CD4-positive, alpha-beta memory T cell (primary cell): ENCODE results near the gene OBSCN. TPM values are rescaled to one million over a fixed set of nuclear protein-coding genes. Genes with fewer than 3 reads are reported as not detected.

Experiments
- CTCF ChIA-PET: fragments of 350-600 bp; sonication (Branson Sonifier 250); formaldehyde crosslinking; loops from one replicate; lab custom pipeline; 2021; ENCODE audit warnings: inconsistent platforms; ENCODE audit not compliant: partially characterized antibody; lab: Charles Lee
- POLR2A ChIA-PET: fragments of 350-600 bp; sonication (Branson Sonifier 250); formaldehyde crosslinking; loops from one replicate; lab custom pipeline; 2021; ENCODE audit not compliant: partially characterized antibody; lab: Charles Lee
- DNase-seq, 5 donors: peaks; one replicate each; pipeline versions ENCODE4 v3.0.0 to v3.0.0-alpha.2; 2020 to 2022; ENCODE audit warnings: mixed read lengths in 1 of 5
- H3K27ac ChIP-seq: one replicate; pipeline ENCODE4 v1.7.0; 2013; ENCODE audit warnings: low read depth, low read length
- H3K27me3 ChIP-seq: 2 replicates; pipeline ENCODE4 v1.7.0; 2013; ENCODE audit warnings: mild to moderate bottlenecking, low read length, moderate library complexity; ENCODE audit not compliant: insufficient read depth
- H3K36me3 ChIP-seq: 2 replicates; pipeline ENCODE4 v1.7.0; 2013; ENCODE audit warnings: mild to moderate bottlenecking, low read length, moderate library complexity; ENCODE audit not compliant: insufficient read depth
- H3K4me1 ChIP-seq: 2 replicates; pipeline ENCODE4 v1.7.0; 2013; ENCODE audit warnings: mild to moderate bottlenecking, low read length, moderate library complexity; ENCODE audit not compliant: insufficient read depth
- H3K4me3 ChIP-seq, 2 donors: one replicate each; pipeline ENCODE4 v1.7.0; 2013; ENCODE audit warnings: low read length in 2 of 2, mild to moderate bottlenecking in 1 of 2
- H3K9me3 ChIP-seq, 2 donors: one replicate each; pipeline ENCODE4 v1.7.0; 2013; ENCODE audit warnings: low read length in 2 of 2, control low read depth in 1 of 2; ENCODE audit not compliant: control insufficient read depth in 1 of 2
- H3K27ac Mint-ChIP-seq, 7 donors: one replicate each; pipeline ENCODE4 v1.8.0; 2020 to 2021; ENCODE audit warnings: mixed read lengths in 7 of 7, mild to moderate bottlenecking in 6 of 7, inconsistent platforms in 3 of 7, moderate library complexity in 3 of 7
- H3K27me3 Mint-ChIP-seq, 2 donors: one replicate each; pipeline ENCODE4 v1.8.0; 2020 to 2021; ENCODE audit warnings: mixed read lengths in 2 of 2
- H3K36me3 Mint-ChIP-seq, 2 donors: one replicate each; pipeline ENCODE4 v1.8.0; 2020 to 2021; ENCODE audit warnings: mixed read lengths in 2 of 2, inconsistent platforms in 1 of 2, mild to moderate bottlenecking in 1 of 2
- H3K4me1 Mint-ChIP-seq, 4 donors: one replicate each; pipeline ENCODE4 v1.8.0; 2020 to 2021; ENCODE audit warnings: mixed read lengths in 4 of 4, mild to moderate bottlenecking in 1 of 4
- H3K4me3 Mint-ChIP-seq, 8 donors: one replicate each; pipeline ENCODE4 v1.8.0; 2020 to 2021; ENCODE audit warnings: mixed read lengths in 8 of 8, mild to moderate bottlenecking in 7 of 8, moderate library complexity in 6 of 8, inconsistent platforms in 3 of 8
- H3K9me3 Mint-ChIP-seq, 8 donors: one replicate each; pipeline ENCODE4 v1.8.0; 2020 to 2021; ENCODE audit warnings: mixed read lengths in 8 of 8, mild to moderate bottlenecking in 5 of 8, inconsistent platforms in 3 of 8, moderate library complexity in 1 of 8
- intact Hi-C: fragments of 100-400 bp; cut with micrococcal nuclease; formaldehyde crosslinking; loops from one replicate; pipeline ENCODE4 v1.15.1; 2023
- polyA plus RNA-seq, 2 donors: library from polyadenylated mRNA; unstranded; fragments of 300-500 nt; fragmentation: Illumina TruSeq; gene quantifications; one replicate each; pipeline ENCODE4 v1.2.3, GENCODE V29; 2021
- total RNA-seq, 2 experiments: library from RNA; stranded (reverse); gene quantifications; one replicate each; pipeline ENCODE4 v1.2.3, GENCODE V29; 2021

Gene OBSCN
- total and polyA plus RNA-seq, 4 experiments from 2014 or later = 0.19 to 91.4 (median 39.8) TPM

DNA sequence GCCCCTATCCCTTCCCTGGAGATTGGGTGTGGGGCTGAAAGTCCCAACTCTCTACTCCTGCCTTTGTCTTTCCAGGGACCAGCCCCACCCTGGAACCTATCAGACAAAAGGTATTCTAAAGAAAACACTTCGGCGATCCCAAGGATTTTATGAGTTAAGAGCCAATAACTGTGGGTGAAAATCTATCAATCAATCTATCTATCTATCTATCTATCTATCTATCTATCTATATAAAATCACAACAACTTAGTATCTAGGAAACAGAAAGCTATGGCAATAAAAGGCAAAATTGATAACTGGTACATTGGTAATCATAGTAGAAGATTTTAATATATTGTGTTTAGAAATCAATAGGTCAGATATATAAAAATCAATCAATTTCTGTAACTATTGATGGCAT is 175.9 kb downstream of the OBSCN start:
- Mint-ChIP-seq H3K27ac (no peak overlapping the region), H3K4me3 (no peak overlapping the region), H3K9me3 (no peaks in the 10 kb centered on the region), H3K4me1 (peaks cover 2 to 9% (median 4%) of the 10 kb centered on the region in 4 donors), H3K27me3 (peaks cover 2 to 5% of the 10 kb centered on the region in 2 donors), H3K36me3 (no peaks in the 10 kb centered on the region)
- POLR2A ChIA-PET = no interaction called here
- Histone ChIP-seq H3K9me3 (no peaks in the 10 kb centered on the region), H3K4me1 (peaks cover 8% of the 10 kb centered on the region), H3K27ac (no peak overlapping the region), H3K4me3 (no peak overlapping the region), H3K36me3 (no peaks in the 10 kb centered on the region), H3K27me3 (no peaks in the 10 kb centered on the region)
- CTCF ChIA-PET = interaction anchor here (1.2 kb wide), 1 partner anchor 9 kb away, joined by 3 read pairs; no protein-coding TSS in a partner anchor
- no peak for DNase-seq
- intact Hi-C loops = no loop called here

DNA sequence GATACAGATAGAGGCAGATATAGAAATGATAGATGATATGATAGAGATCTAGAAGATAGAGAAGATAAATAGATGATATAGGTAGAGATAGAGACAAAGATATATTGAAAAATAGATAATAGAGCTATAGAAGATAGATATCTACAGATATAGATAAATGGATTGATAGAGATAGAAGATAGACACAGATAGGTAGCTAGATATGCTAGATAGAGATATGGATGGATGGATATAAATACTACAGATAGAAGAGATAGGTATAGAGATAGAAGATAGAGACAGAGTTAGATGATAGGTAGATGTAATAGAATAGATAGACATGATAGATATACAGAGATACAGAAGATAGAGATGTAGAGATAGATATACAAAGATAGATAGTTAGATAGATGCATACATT is 177.4 kb downstream of the OBSCN start:
- no peak overlapping the region for H3K4me3 Mint-ChIP-seq
- H3K4me1 Mint-ChIP-seq = no peaks in the 10 kb centered on the region
- CTCF ChIA-PET = no interaction called here

DNA sequence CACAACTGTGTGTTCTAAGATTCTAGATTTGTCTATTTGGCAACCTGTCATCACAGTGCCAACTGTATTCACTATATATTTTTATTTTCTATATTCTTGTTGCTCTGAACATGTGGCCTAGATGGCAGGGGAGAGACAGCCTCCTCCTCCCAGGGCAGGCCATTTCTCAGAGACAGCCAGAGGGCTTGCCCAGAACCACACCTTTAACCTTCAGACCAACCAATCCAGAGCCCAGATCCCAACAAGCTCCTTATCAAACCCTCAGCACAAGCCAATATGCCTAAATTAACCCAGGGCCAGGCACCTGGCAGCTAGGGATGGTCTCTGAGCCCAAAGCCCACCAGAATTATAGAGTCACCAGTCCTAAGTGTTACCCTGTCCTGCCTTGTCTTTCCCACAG is 179.5 kb downstream of the OBSCN start:
- ChIA-PET POLR2A (no interaction called here), CTCF (no interaction called here)
- Histone ChIP-seq H3K27me3 (no peaks in the 10 kb centered on the region), H3K4me3 (no peak overlapping the region), H3K27ac (no peak overlapping the region), H3K36me3 (no peaks in the 10 kb centered on the region), H3K4me1 (no peaks in the 10 kb centered on the region), H3K9me3 (no peaks in the 10 kb centered on the region)
- H3K27me3 Mint-ChIP-seq = no peaks in the 10 kb centered on the region
- H3K4me3 Mint-ChIP-seq = no peak overlapping the region
- intact Hi-C loops = no loop called here
- H3K4me1 Mint-ChIP-seq = no peaks in the 10 kb centered on the region
- no peak for DNase-seq
- no peak overlapping the region for H3K27ac Mint-ChIP-seq
- H3K9me3 Mint-ChIP-seq = no peaks in the 10 kb centered on the region
- peaks cover 0 to 2% of the 10 kb centered on the region in 2 donors for H3K36me3 Mint-ChIP-seq

More for the DNA sequence above, 177.4 kb downstream of the OBSCN start:
- Histone ChIP-seq H3K4me3 (no peak overlapping the region), H3K9me3 (no peaks in the 10 kb centered on the region), H3K27ac (no peak overlapping the region), H3K27me3 (no peaks in the 10 kb centered on the region), H3K36me3 (no peaks in the 10 kb centered on the region), H3K4me1 (no peaks in the 10 kb centered on the region)
- DNase-seq = no peak
- intact Hi-C loops = no loop called here
- H3K9me3 Mint-ChIP-seq = no peaks in the 10 kb centered on the region
- H3K27ac Mint-ChIP-seq = no peak overlapping the region
- POLR2A ChIA-PET = interaction anchor here (1.6 kb wide), 1 partner anchor 21 kb away, joined by 3 read pairs; the partner anchor contains the start of gene TRIM11
- peaks cover 0 to 1% of the 10 kb centered on the region in 2 donors for H3K36me3 Mint-ChIP-seq
- peaks cover 0 to 2% of the 10 kb centered on the region in 2 donors for H3K27me3 Mint-ChIP-seq

- intact Hi-C loops = no loop called here
- Mint-ChIP-seq H3K36me3 (peaks cover 8 to 18% of the 10 kb centered on the region in 2 donors), H3K9me3 (no peaks in the 10 kb centered on the region), H3K4me3 (no peak overlapping the region), H3K27ac (no peak overlapping the region), H3K4me1 (no peaks in the 10 kb centered on the region), H3K27me3 (no peaks in the 10 kb centered on the region)
- Histone ChIP-seq H3K27me3 (no peaks in the 10 kb centered on the region), H3K9me3 (no peaks in the 10 kb centered on the region), H3K4me1 (no peaks in the 10 kb centered on the region), H3K36me3 (peaks cover 14% of the 10 kb centered on the region), H3K4me3 (no peak overlapping the region), H3K27ac (no peak overlapping the region)
- ChIA-PET CTCF (no interaction called here), POLR2A (no interaction called here)
- DNase-seq = no peak
Measured at GRCh38 chr1:228390649-228391048, 182.8 kb downstream of the OBSCN start.

DNA sequence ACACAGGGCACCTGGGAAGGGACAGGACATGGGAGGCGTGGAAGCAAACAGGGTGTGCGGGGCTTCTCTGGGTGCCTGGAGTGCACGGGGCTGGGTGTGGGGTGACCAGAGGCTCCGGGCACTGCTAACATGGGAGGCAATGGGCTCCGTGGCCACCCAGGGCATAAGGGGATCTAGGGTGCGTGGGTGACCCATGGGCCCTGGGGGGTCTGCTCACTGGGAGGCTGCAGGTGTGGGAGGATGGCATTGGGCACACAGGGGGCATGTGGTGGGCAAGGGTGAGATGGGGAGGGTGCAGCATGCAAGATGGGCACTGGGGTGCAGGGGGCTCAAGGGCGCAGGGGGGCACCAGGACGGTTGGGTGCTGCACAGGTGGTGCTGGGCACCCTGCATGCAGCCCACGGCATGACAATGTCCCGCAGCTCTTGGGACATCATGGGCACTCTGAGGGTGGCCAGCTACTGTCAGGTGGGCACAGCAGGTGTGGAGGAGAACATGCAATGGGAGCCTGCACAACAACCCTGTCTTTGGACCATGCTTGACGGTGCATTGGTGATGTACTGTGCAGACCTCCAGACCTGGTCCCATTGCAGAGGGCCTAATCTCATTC is 183.7 kb downstream of the OBSCN start:
- Histone ChIP-seq H3K27ac (no peak overlapping the region), H3K4me1 (no peaks in the 10 kb centered on the region), H3K36me3 (peaks cover 23% of the 10 kb centered on the region), H3K9me3 (no peaks in the 10 kb centered on the region), H3K4me3 (no peak overlapping the region), H3K27me3 (no peaks in the 10 kb centered on the region)
- no peaks in the 10 kb centered on the region for H3K9me3 Mint-ChIP-seq
- intact Hi-C loops = no loop called here
- H3K27ac Mint-ChIP-seq = peak overlapping the region in 1 of 7 donors; percentile 35
- H3K4me3 Mint-ChIP-seq = no peak overlapping the region
- ChIA-PET CTCF (no interaction called here), POLR2A (interaction anchor here (4.6 kb wide), 1 partner anchor 14 kb away, joined by 24 read pairs; the partner anchor contains the start of gene TRIM11)
- H3K27me3 Mint-ChIP-seq = no peaks in the 10 kb centered on the region
- peaks cover 0 to 3% (median under 1%) of the 10 kb centered on the region in 4 donors for H3K4me1 Mint-ChIP-seq
- no peak for DNase-seq
- H3K36me3 Mint-ChIP-seq = peaks cover 17 to 27% of the 10 kb centered on the region in 2 donors

DNA sequence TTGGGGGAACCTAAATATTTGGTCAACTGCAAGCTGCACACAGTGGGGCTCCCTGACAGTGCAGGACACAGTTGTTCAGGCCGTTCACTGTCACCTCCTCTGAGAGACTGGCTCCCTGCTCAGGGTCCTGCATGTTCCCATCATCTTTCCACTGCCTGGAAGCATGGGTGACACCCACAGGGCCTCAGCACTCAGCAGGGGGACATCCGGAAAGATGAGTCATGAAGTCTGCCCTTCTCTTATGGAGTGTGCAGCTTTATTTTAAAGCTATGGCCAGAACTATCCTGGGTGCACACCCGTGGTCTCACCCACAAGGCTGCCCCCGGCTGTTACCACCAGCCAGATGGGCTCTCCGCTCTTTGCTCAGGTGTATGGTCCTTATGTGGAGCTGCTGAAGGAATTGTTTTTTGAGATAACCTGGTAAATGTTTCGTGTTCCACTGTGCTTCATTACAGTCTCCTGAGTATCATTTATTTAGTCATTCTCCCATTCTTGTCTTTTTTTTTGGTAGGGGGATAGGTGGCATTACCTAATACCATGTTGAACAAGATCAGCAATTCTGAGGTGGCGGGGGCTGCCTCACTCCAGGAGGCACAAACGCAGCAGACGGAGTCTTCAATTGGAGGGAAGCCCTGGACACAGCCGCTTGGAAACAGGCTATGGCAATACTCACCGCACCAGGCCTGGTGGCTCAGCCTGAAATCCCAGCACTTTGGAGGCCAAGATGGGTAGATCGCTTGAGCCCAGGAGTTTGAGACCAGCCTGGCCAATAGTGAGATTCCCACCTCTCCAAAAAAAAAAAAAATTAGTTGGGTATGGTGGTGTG is 184.5 kb downstream of the OBSCN start:
- DNase-seq = no peak
- ChIA-PET CTCF (interaction anchor here (1.0 to 1.4 kb wide), 2 partner anchors 8 to 261 kb away, joined by 3 read pairs; no protein-coding TSS in a partner anchor), POLR2A (interaction anchor here (4.6 kb wide), 1 partner anchor 13 kb away, joined by 24 read pairs; the partner anchor contains the start of gene TRIM11)
- Histone ChIP-seq H3K4me1 (no peaks in the 10 kb centered on the region), H3K27ac (no peak overlapping the region), H3K27me3 (no peaks in the 10 kb centered on the region), H3K36me3 (peaks cover 29% of the 10 kb centered on the region), H3K4me3 (no peak overlapping the region), H3K9me3 (no peaks in the 10 kb centered on the region)
- Mint-ChIP-seq H3K4me1 (peaks cover 0 to 5% (median 3%) of the 10 kb centered on the region in 4 donors), H3K4me3 (no peak overlapping the region), H3K27me3 (no peaks in the 10 kb centered on the region), H3K36me3 (peaks cover 18 to 28% of the 10 kb centered on the region in 2 donors), H3K9me3 (no peaks in the 10 kb centered on the region), H3K27ac (peak overlapping the region in 2 of 7 donors; percentile 31 to 54)
- intact Hi-C loops = no loop called here

DNA sequence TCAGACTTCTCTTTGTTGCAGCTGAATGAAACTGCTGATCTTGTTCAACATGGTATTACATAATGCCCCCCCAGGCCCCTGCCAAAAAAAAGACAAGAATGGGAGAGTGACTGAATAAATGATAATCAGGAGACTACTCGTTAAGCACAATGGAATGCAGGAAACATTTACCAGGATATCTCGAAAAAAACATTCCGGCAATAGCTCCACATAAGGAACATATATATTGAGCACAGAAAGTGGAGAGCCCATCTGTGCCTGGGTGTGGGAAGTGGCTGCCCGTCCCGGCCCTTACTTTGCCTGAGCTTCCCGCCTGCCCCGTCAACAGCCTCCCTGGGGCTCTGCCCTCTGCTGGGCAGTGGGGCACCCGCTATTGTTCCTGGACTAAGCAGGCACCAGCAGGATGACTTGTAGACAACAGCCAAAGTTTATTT is 185.4 kb downstream of the OBSCN start:
- Histone ChIP-seq H3K4me1 (peaks cover 8% of the 10 kb centered on the region), H3K9me3 (no peaks in the 10 kb centered on the region), H3K36me3 (peaks cover 32% of the 10 kb centered on the region), H3K27me3 (no peaks in the 10 kb centered on the region), H3K4me3 (no peak overlapping the region), H3K27ac (no peak overlapping the region)
- Mint-ChIP-seq H3K9me3 (peaks cover 0 to 2% (median 0%) of the 10 kb centered on the region in 8 donors), H3K27ac (peak overlapping the region in 4 of 7 donors; percentile 10 to 56 (median 45)), H3K4me3 (no peak overlapping the region), H3K27me3 (no peaks in the 10 kb centered on the region), H3K4me1 (peaks cover 6 to 15% (median 11%) of the 10 kb centered on the region in 4 donors), H3K36me3 (peaks cover 26 to 37% of the 10 kb centered on the region in 2 donors)
- intact Hi-C loops = no loop called here
- POLR2A ChIA-PET = interaction anchor here (0.8 to 4.6 kb wide), 2 partner anchors 12 to 117 kb away, joined by 7 to 24 read pairs; partner anchors contain the start of gene TRIM11
- CTCF ChIA-PET = interaction anchor here (1.0 to 1.7 kb wide), 3 partner anchors 9 to 262 kb away, joined by 3 to 4 read pairs (median 3); no protein-coding TSS in a partner anchor
- no peak for DNase-seq
